HG02885 (cell line): ENCODE results near the gene NDUFA9.

Source experiments
- ATAC-seq: cut with Tn5 transposase; IDR thresholded peaks from one replicate; pipeline ENCODE4 v1.9.1; 2021; ENCODE audit warnings: mild to moderate bottlenecking; ENCODE audit not compliant: unreplicated experiment, poor library complexity

NDUFA9 gene

DNA sequence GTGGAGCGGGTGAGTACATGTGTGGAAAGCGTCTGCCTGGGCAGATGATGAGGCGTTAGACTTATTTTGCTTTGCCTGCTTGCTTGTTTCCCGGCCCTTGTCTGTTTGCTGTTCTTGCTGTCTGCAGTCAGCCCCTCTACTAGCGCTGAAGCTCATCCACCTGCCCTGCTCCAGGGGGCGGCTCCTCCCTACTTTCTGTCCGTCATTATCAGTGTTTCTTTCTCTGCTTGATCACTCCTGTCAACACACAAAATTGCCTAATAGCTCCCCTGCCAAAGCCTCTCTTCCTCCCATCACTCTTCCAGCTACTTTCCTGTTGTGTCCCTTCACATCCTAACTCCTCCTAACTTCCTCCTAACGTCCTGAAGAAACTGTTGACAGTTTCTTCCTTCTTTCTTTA lies 36.4 kb downstream of the NDUFA9 start:
- no peak for ATAC-seq

DNA sequence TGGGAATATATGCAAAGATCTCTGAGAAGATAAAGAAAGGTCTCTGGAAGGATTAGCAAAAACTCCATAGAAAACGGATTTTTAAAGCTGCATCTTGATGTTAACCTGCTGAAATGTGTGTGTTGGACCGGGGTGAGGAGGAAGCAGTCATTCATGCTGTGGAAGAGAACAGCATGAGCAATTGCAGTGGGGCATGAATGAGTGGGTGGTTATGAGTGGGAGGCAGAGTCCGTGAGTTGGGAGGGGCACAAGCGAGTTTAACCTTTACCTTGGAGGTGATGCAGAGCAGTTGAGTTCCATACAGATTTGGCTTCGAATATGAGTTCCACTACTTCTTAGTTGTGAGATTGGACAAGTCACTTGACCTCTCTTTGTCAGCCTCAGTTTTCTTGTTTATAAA lies 41.8 kb downstream of the NDUFA9 start:
- no peak for ATAC-seq
